Esophagus (tissue), 2 donors: Measurements from ENCODE around the gene HAND1. TPM values are rescaled to one million over a fixed set of nuclear protein-coding genes. Genes with fewer than 3 reads are reported as not detected.

Source experiments
- H3K27ac ChIP-seq, 2 donors: one replicate each; pipeline ENCODE4 v1.5.1; 2013; ENCODE audit warnings: low read depth in 2 of 2, mild to moderate bottlenecking in 2 of 2, inconsistent platforms in 1 of 2, low read length in 1 of 2, moderate library complexity in 1 of 2
- H3K27me3 ChIP-seq, 2 donors: one replicate each; pipeline ENCODE4 v1.6.1; 2013; ENCODE audit warnings: low read length in 2 of 2, control low read depth in 1 of 2, mild to moderate bottlenecking in 1 of 2; ENCODE audit not compliant: insufficient read depth in 2 of 2, control insufficient read depth in 1 of 2
- H3K36me3 ChIP-seq, 2 donors: one replicate each; pipeline ENCODE4 v1.6.1; 2013; ENCODE audit warnings: low read length in 1 of 2; ENCODE audit not compliant: control insufficient read depth in 2 of 2, insufficient read depth in 2 of 2
- H3K4me1 ChIP-seq, 2 donors: one replicate each; pipeline ENCODE4 v1.6.1; 2013; ENCODE audit warnings: low read length in 1 of 2; ENCODE audit not compliant: control insufficient read depth in 2 of 2, insufficient read depth in 2 of 2
- H3K4me3 ChIP-seq, 2 donors: one replicate each; pipeline ENCODE4 v1.5.1; 2013; ENCODE audit warnings: low read length in 2 of 2, mild to moderate bottlenecking in 2 of 2, low read depth in 1 of 2, moderate library complexity in 1 of 2
- H3K9me3 ChIP-seq, 2 donors: one replicate each; pipeline ENCODE4 v1.6.1; 2013; ENCODE audit warnings: mild to moderate bottlenecking in 2 of 2, low read depth in 1 of 2, low read length in 1 of 2, moderate library complexity in 1 of 2; ENCODE audit not compliant: control insufficient read depth in 2 of 2, insufficient read depth in 1 of 2
- WGBS, 2 donors: extraction: QIAGEN DNeasy Blood & Tissue Kit; methylation state at CpG; one replicate each; pipeline ENCODE4 v1.1.7; 2013; 5-methylcytosine and 5-hydroxymethylcytosine counted together
- polyA plus RNA-seq, 2 donors: library from polyadenylated mRNA; stranded (reverse); fragments of 200-250 nt; gene quantifications; one replicate each; pipeline ENCODE4 v1.2.3, GENCODE V29; 2013
- donor health status: healthy with polysubstance abuse.
- donor health status: Bipolar disorder and iron deficiency.

Gene HAND1
- polyA plus RNA-seq, 2 donors, result not detected

DNA sequence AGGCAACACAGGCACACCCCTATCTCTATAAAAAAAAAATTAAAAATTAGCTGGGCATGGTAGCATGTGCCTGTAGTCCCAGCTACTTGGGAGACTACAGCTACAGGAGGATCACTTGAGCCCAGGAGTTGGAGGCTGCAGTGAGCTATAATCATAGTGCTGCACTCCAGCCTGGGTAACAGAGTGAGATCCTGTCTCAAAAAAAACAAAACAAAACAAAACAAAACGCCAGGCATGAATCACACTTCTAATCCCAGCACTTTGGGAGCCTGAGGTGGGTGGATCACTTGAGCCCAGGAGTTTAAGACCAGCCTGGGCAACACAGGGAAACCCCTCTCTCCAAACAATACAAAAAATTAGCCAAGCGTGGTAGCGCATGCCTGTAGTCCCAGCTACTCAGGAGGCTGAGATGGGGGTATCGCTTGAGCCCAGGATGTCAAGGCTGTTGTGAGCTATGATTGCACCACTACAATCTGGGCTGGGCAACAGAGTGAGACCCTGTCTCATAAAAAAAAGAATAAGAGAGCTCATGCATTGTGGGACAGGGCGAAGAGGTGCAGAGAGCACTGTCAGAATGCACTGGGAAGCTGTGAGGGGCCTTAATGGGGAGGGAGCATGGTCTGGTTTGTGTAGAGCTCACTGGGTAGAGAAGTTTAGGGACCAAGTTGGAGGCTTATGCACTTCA, 40.6 kb downstream of the HAND1 start:
- no peak overlapping the region for H3K4me3 ChIP-seq
- no peaks in the 10 kb centered on the region for H3K27me3 ChIP-seq
- peaks cover 2 to 3% of the 10 kb centered on the region in 2 donors for H3K4me1 ChIP-seq
- 70 to 82% methylated on average over 5 of the region's 5 CpGs for WGBS, 2 donors
- no peak overlapping the region for H3K27ac ChIP-seq
- no peaks in the 10 kb centered on the region for H3K9me3 ChIP-seq
- H3K36me3 ChIP-seq, result peaks cover 7 to 11% of the 10 kb centered on the region in 2 donors

- 98% methylated on average over 3 of the region's 3 CpGs for WGBS, 2 donors
- no peak overlapping the region for H3K27ac ChIP-seq
- peaks cover 4 to 7% of the 10 kb centered on the region in 2 donors for H3K36me3 ChIP-seq
- no peaks in the 10 kb centered on the region for H3K9me3 ChIP-seq
- no peak overlapping the region for H3K4me3 ChIP-seq
- no peaks in the 10 kb centered on the region for H3K27me3 ChIP-seq
- peaks cover 3% of the 10 kb centered on the region in 2 donors for H3K4me1 ChIP-seq
Measured at GRCh38 chr5:154435226-154435625, 42.8 kb downstream of the HAND1 start.

DNA sequence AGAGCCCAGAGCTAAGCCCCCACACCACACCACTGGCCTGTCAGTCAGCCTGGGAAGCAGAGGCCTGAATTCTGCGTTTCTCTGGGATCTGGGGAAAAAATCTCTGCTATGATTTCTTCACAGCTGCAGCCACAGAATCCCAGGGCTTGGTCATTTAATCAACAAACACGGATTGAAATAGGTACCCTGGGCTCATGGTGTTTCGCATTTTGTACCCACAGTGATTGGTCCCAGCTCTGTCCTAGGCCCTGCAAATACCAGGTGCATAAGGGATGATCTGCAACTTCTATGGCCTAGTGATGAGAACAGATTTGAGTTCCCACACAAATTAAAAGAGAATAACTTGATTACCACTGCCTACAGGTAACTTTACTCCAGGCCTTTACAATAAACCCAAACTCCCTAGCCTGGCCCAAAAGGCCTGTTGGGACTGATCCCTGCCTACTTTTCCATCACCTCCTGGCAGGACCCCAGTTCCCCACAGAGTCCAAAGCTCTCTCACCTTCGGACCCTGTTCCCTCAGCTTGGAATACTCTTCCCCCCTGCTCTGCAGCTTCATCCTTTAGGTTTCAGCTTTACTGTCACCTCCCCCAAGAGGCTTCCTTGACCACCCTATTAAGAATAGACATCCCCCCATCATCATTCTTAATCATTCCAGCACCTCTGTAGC, 46.9 kb downstream of the HAND1 start:
- WGBS, 2 donors, result 70 to 79% methylated on average over 4 of the region's 4 CpGs
- Histone ChIP-seq H3K27me3 (no peaks in the 10 kb centered on the region), H3K4me1 (peaks cover 0 to 3% of the 10 kb centered on the region in 2 donors)

DNA sequence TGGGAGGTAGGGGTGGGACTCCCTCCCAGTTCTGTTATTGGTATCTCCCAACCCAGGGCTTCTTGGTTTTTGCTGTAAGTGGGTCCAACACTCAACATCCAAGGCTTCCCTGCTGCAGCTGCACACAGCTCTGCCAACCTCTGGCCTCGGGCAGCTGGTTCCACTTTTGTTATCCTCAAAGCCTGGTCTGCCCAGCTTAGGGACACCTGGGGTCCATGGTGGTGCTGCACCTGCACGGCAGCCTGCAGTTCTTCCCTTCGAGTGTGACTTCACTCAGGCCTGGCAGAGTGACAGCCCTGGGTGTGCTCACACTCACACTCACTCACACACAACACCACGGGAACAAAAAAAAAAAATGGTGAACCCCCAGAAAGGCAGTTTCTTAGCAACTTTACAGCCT, 47.6 kb downstream of the HAND1 start:
- no peaks in the 10 kb centered on the region for H3K27me3 ChIP-seq
- WGBS, 2 donors, result 60 to 61% methylated on average over 4 of the region's 4 CpGs
- H3K36me3 ChIP-seq, result no peaks in the 10 kb centered on the region
- H3K9me3 ChIP-seq, result no peaks in the 10 kb centered on the region
- H3K4me1 ChIP-seq, result peaks cover 0 to 3% of the 10 kb centered on the region in 2 donors
- H3K4me3 ChIP-seq, result no peak overlapping the region
- H3K27ac ChIP-seq, result no peak overlapping the region

More for the DNA sequence above, 46.9 kb downstream of the HAND1 start:
- Histone ChIP-seq H3K36me3 (peaks cover 0 to 2% of the 10 kb centered on the region in 2 donors), H3K9me3 (no peaks in the 10 kb centered on the region), H3K27ac (no peak overlapping the region), H3K4me3 (no peak overlapping the region)

DNA sequence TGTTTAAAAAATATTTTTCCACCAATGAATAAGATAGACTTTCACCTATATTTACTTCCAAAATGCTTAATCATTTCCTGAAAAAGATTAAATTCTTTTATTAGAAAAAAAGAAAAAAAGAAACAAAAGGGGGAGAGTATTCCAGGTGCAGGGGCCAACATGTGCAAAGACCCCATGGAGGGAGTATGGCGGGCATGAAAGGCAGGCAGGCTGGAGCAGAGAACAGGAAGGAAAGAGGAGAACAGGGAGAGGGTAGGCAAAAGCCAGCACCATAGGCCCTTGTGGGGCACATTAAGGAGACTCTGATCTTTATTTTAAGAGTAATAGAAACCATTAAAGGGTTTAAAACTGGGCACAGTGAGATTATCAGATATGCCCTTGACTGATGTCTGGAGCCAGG, 48.7 kb downstream of the HAND1 start:
- 95 to 100% methylated on average over 1 of the region's 1 CpG for WGBS, 2 donors
- Histone ChIP-seq H3K4me3 (no peak overlapping the region), H3K36me3 (no peaks in the 10 kb centered on the region), H3K9me3 (no peaks in the 10 kb centered on the region), H3K4me1 (peaks cover 0 to 3% of the 10 kb centered on the region in 2 donors), H3K27ac (no peak overlapping the region), H3K27me3 (no peaks in the 10 kb centered on the region)

- Histone ChIP-seq H3K4me1 (peaks cover 0 to 3% of the 10 kb centered on the region in 2 donors), H3K27ac (no peak overlapping the region), H3K4me3 (no peak overlapping the region), H3K27me3 (no peaks in the 10 kb centered on the region), H3K9me3 (no peaks in the 10 kb centered on the region), H3K36me3 (no peaks in the 10 kb centered on the region)
- WGBS, 2 donors, result 94 to 97% methylated on average over 3 of the region's 3 CpGs
Measured at GRCh38 chr5:154428208-154428607, 49.8 kb downstream of the HAND1 start.

Other genes with a start within 250 kb of the HAND1 start
- 10 to 100 TPM; 11.8 to 16.3 TPM for gene SAP30L, start 32.2 kb downstream of the HAND1 start, polyA plus RNA-seq